Neural cell (in vitro differentiated cells): Measurements from ENCODE around the gene AURKA. TPM values are rescaled to one million over a fixed set of nuclear protein-coding genes. Genes with fewer than 3 reads are reported as not detected.

ENCODE experiments used
- H2AFZ ChIP-seq: fragments of 200-600, 300-800 bp; sonication (generic), shearing (Covaris generic); 2 replicates; pipeline ENCODE4 v1.6.0; 2014; ENCODE audit warnings: low read depth, mild to moderate bottlenecking, antibody characterized with exemption, low read length, moderate library complexity
- H3F3A ChIP-seq: fragments of 200-600 bp; shearing (Covaris generic); 2 replicates; pipeline ENCODE4 v1.6.1; 2016; ENCODE audit warnings: mild to moderate bottlenecking, moderate library complexity, mixed read lengths, antibody characterized with exemption, low read length; ENCODE audit not compliant: insufficient read depth, poor library complexity, severe bottlenecking
- H3K27ac ChIP-seq: fragments of 200-600, 300-800 bp; sonication (generic), shearing (Covaris generic); 2 replicates; pipeline ENCODE4 v1.5.1; 2014; ENCODE audit warnings: mild to moderate bottlenecking, low read length, moderate library complexity
- H3K27me3 ChIP-seq: fragments of 300-800, 200-600 bp; sonication (generic), shearing (Covaris generic); 2 replicates; pipeline ENCODE4 v1.6.0; 2014; ENCODE audit warnings: mild to moderate bottlenecking, low read depth, low read length, moderate library complexity; ENCODE audit not compliant: insufficient read depth
- H3K36me3 ChIP-seq: fragments of 300-800, 200-600 bp; sonication (generic), shearing (Covaris generic); 2 replicates; pipeline ENCODE4 v1.5.1; 2014; ENCODE audit warnings: mild to moderate bottlenecking, antibody characterized with exemption, low read length, moderate library complexity; ENCODE audit not compliant: insufficient read depth
- H3K4me2 ChIP-seq: fragments of 300-800, 200-600 bp; sonication (generic), shearing (Covaris generic); 2 replicates; pipeline ENCODE4 v1.6.0; 2014; ENCODE audit warnings: mild to moderate bottlenecking, low read length
- H3K4me3 ChIP-seq: fragments of 300-800, 200-600 bp; sonication (generic), shearing (Covaris generic); 2 replicates; pipeline ENCODE4 v1.5.1; 2014; ENCODE audit warnings: mild to moderate bottlenecking, low read length, moderate library complexity
- H3K79me2 ChIP-seq: fragments of 200-600 bp; shearing (Covaris generic); replicated peaks from 2 replicates; pipeline ENCODE4 v1.6.0; 2014; ENCODE audit warnings: mild to moderate bottlenecking, low read length, moderate library complexity; ENCODE audit not compliant: insufficient read depth
- H3K9ac ChIP-seq: fragments of 300-800, 200-600 bp; sonication (generic), shearing (Covaris generic); 2 replicates; pipeline ENCODE4 v1.6.1; 2016; ENCODE audit warnings: mild to moderate bottlenecking, low read length, mixed read lengths
- H3K9me2 ChIP-seq: fragments of 200-600 bp; shearing (Covaris generic); 2 replicates; pipeline ENCODE4 v1.6.1; 2016; ENCODE audit warnings: mild to moderate bottlenecking, low read length, mixed read lengths; ENCODE audit not compliant: insufficient read depth
- H3K9me3 ChIP-seq: fragments of 200-600, 300-800 bp; sonication (generic), shearing (Covaris generic); 2 replicates; pipeline ENCODE4 v1.6.1; 2016; ENCODE audit warnings: mild to moderate bottlenecking, mixed run types, low read length, moderate library complexity, mixed read lengths
- H4K20me1 ChIP-seq: fragments of 200-600 bp; shearing (Covaris generic); 2 replicates; pipeline ENCODE4 v1.6.1; 2016; ENCODE audit warnings: mild to moderate bottlenecking, mixed run types; ENCODE audit not compliant: insufficient read depth
- EP300 ChIP-seq: fragments of 450-650 bp; conservative IDR thresholded peaks from 2 replicates; pipeline ENCODE4 v1.6.1; 2014; ENCODE audit warnings: antibody characterized with exemption, mild to moderate bottlenecking, moderate library complexity; ENCODE audit not compliant: poor library complexity, severe bottlenecking
- EZH2 ChIP-seq: fragments of 200-600, 300-800 bp; shearing (Covaris generic), sonication (generic); IDR thresholded peaks from 2 replicates; pipeline ENCODE4 v1.6.1; 2014; ENCODE audit warnings: antibody characterized with exemption, low read length, borderline replicate concordance, mild to moderate bottlenecking; ENCODE audit not compliant: insufficient read depth, poor library complexity, severe bottlenecking
- MXI1 ChIP-seq: fragments of 450-650 bp; conservative IDR thresholded peaks from 2 replicates; pipeline ENCODE4 v1.6.1; 2014; ENCODE audit warnings: antibody characterized with exemption, mild to moderate bottlenecking; ENCODE audit not compliant: poor library complexity, severe bottlenecking
- POLR2AphosphoS5 ChIP-seq: IDR thresholded peaks from 2 replicates; pipeline ENCODE4 v1.6.1; 2012
- RAD21 ChIP-seq: fragments of 450-650 bp; conservative IDR thresholded peaks from 2 replicates; pipeline ENCODE4 v1.6.1; 2014; ENCODE audit warnings: antibody characterized with exemption, mild to moderate bottlenecking, moderate library complexity
- SMC3 ChIP-seq: fragments of 450-650 bp; conservative IDR thresholded peaks from 2 replicates; pipeline ENCODE4 v1.6.1; 2014; ENCODE audit warnings: antibody characterized with exemption, mild to moderate bottlenecking, moderate library complexity; ENCODE audit not compliant: poor library complexity
- TAF1 ChIP-seq: IDR thresholded peaks from 2 replicates; pipeline ENCODE4 v1.6.1; 2012; ENCODE audit warnings: low read depth
- polyA plus RNA-seq: library from polyadenylated mRNA; depleted of rRNA; stranded (reverse); fragments of >200 nt; gene quantifications from 2 replicates; pipeline ENCODE4 v1.2.3, GENCODE V29; 2014
- TF ChIP-seq, protein P1 (sequence below): IDR thresholded peaks from 2 replicates; pipeline ENCODE4 v1.6.1; 2012; ENCODE audit warnings: borderline replicate concordance
- TF ChIP-seq, protein P2 (sequence below): fragments of 450-650 bp; IDR thresholded peaks from 2 replicates; pipeline ENCODE4 v1.5.1; 2014; ENCODE audit warnings: antibody characterized with exemption, mild to moderate bottlenecking, moderate library complexity; ENCODE audit not compliant: poor library complexity, severe bottlenecking

Gene AURKA
- polyA plus RNA-seq, 1 donor from 2014 or later = 2.5 TPM

DNA sequence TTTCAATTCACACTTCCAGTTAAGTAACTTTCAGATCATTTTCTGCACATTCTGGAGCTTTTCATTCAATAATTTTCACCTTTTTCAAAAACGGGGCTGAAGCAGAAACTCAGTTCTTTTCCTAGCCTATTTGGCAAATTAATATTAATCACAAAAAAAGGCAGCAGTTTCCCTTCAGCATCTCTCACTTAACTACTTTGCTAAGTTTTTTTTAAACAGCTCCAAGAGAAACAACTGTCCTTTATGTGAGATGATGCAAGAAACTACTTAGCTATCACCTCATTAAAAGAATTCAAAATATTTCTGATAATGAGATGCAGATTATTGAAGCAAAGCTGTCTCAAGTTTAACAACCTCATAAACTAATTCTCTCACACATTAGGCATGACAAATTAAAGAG is 31.9 kb upstream of the AURKA start:
- Histone ChIP-seq H3K9me2 (no peaks in the 10 kb centered on the region), H3F3A (no peaks in the 10 kb centered on the region), H3K9me3 (no peaks in the 10 kb centered on the region), H3K27me3 (no peaks in the 10 kb centered on the region), H3K27ac (no peak overlapping the region), H3K4me2 (no peak overlapping the region), H2AFZ (no peak overlapping the region), H4K20me1 (no peaks in the 10 kb centered on the region), H3K9ac (no peak overlapping the region), H3K4me3 (no peak overlapping the region), H3K36me3 (no peaks in the 10 kb centered on the region), H3K79me2 (no peaks in the 10 kb centered on the region)
- TF ChIP-seq RAD21 (no peak), EP300 (no peak), MXI1 (no peak), SMC3 (no peak), EZH2 (no peak), TAF1 (no peak), POLR2AphosphoS5 (no peak)
- TF ChIP-seq, protein P1, sequence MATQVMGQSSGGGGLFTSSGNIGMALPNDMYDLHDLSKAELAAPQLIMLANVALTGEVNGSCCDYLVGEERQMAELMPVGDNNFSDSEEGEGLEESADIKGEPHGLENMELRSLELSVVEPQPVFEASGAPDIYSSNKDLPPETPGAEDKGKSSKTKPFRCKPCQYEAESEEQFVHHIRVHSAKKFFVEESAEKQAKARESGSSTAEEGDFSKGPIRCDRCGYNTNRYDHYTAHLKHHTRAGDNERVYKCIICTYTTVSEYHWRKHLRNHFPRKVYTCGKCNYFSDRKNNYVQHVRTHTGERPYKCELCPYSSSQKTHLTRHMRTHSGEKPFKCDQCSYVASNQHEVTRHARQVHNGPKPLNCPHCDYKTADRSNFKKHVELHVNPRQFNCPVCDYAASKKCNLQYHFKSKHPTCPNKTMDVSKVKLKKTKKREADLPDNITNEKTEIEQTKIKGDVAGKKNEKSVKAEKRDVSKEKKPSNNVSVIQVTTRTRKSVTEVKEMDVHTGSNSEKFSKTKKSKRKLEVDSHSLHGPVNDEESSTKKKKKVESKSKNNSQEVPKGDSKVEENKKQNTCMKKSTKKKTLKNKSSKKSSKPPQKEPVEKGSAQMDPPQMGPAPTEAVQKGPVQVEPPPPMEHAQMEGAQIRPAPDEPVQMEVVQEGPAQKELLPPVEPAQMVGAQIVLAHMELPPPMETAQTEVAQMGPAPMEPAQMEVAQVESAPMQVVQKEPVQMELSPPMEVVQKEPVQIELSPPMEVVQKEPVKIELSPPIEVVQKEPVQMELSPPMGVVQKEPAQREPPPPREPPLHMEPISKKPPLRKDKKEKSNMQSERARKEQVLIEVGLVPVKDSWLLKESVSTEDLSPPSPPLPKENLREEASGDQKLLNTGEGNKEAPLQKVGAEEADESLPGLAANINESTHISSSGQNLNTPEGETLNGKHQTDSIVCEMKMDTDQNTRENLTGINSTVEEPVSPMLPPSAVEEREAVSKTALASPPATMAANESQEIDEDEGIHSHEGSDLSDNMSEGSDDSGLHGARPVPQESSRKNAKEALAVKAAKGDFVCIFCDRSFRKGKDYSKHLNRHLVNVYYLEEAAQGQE = no peak
- TF ChIP-seq, protein P2, sequence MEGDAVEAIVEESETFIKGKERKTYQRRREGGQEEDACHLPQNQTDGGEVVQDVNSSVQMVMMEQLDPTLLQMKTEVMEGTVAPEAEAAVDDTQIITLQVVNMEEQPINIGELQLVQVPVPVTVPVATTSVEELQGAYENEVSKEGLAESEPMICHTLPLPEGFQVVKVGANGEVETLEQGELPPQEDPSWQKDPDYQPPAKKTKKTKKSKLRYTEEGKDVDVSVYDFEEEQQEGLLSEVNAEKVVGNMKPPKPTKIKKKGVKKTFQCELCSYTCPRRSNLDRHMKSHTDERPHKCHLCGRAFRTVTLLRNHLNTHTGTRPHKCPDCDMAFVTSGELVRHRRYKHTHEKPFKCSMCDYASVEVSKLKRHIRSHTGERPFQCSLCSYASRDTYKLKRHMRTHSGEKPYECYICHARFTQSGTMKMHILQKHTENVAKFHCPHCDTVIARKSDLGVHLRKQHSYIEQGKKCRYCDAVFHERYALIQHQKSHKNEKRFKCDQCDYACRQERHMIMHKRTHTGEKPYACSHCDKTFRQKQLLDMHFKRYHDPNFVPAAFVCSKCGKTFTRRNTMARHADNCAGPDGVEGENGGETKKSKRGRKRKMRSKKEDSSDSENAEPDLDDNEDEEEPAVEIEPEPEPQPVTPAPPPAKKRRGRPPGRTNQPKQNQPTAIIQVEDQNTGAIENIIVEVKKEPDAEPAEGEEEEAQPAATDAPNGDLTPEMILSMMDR = no peak

DNA sequence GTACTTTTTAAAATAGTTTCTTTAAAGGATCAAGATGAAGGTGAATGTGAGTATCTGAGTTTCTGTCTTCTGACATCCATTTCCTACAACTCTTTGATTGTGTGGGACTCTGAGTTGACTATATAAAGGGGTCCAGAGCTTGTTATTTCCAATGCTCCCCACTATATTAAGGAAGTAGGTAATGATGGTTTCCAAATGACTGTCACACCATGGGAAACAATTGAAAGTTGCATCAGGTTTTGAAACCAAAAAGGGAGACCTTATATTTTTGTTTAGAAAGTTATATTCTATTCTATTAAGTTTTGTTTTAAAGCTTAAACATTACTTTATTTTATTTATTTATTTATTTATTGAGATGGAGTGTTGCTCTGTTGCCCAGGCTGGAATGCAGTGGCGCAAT is 31.2 kb upstream of the AURKA start:
- no peaks in the 10 kb centered on the region for H3F3A ChIP-seq
- no peak overlapping the region for H3K4me3 ChIP-seq
- no peak overlapping the region for H3K9ac ChIP-seq
- no peak overlapping the region for H2AFZ ChIP-seq
- TF ChIP-seq, protein P1 = no peak
- TF ChIP-seq EP300 (no peak), TAF1 (no peak), MXI1 (no peak), SMC3 (no peak), EZH2 (no peak), RAD21 (no peak), POLR2AphosphoS5 (no peak)
- TF ChIP-seq, protein P2 = no peak
- no peak overlapping the region for H3K27ac ChIP-seq
- H3K9me3 ChIP-seq = no peaks in the 10 kb centered on the region
- H3K79me2 ChIP-seq = no peaks in the 10 kb centered on the region
- H3K36me3 ChIP-seq = no peaks in the 10 kb centered on the region
- H3K4me2 ChIP-seq = no peak overlapping the region
- H3K9me2 ChIP-seq = no peaks in the 10 kb centered on the region
- no peaks in the 10 kb centered on the region for H3K27me3 ChIP-seq
- no peaks in the 10 kb centered on the region for H4K20me1 ChIP-seq
